PC-9 (cell line): ENCODE measurements around the gene VLDLR. TPM values are rescaled to one million over a fixed set of nuclear protein-coding genes. Genes with fewer than 3 reads are reported as not detected.

Source experiments
- BruUV-seq: library from RNA; stranded (reverse); fragments of 400-500 nt; replicated peaks from 2 replicates; lab custom pipeline; 2021; lab: Mats Ljungman, UMichigan
- CTCF ChIA-PET: fragments of 300-600 bp; sonication (Branson Sonifier 250); formaldehyde crosslinking; loops from one replicate; lab custom pipeline; 2022; ENCODE audit warnings: antibody characterized with exemption; lab: Charles Lee
- POLR2A ChIA-PET: fragments of 300-600 bp; sonication (Branson Sonifier 250); formaldehyde crosslinking; loops from one replicate; lab custom pipeline; 2022; ENCODE audit warnings: antibody characterized with exemption; ENCODE audit not compliant: unreplicated experiment; lab: Charles Lee
- DNase-seq, 2 experiments: peaks; one replicate each; pipeline versions ENCODE4 v3.0.0 to v3.0.0-alpha.2; 2015 to 2022; ENCODE audit warnings: mixed read lengths in 1 of 2
- H2AFZ ChIP-seq: fragments of 200-600 bp; sonication (generic); 2 replicates; pipeline ENCODE4 v1.8.1; 2017; ENCODE audit warnings: antibody characterized with exemption
- H3F3A ChIP-seq: fragments of 200-600 bp; sonication (generic); 2 replicates; pipeline ENCODE4 v1.8.1; 2017; ENCODE audit warnings: antibody characterized with exemption, mild to moderate bottlenecking, low read depth; ENCODE audit not compliant: insufficient read depth
- H3K27ac ChIP-seq: fragments of 200-600 bp; sonication (generic); 2 replicates; pipeline ENCODE4 v1.6.1; 2016; ENCODE audit warnings: mixed run types
- H3K27me3 ChIP-seq: fragments of 200-600 bp; sonication (generic); 2 replicates; pipeline ENCODE4 v1.6.1; 2016; ENCODE audit warnings: low read depth, mixed run types; ENCODE audit not compliant: insufficient read depth
- H3K36me3 ChIP-seq: fragments of 200-600 bp; sonication (generic); 2 replicates; pipeline ENCODE4 v1.6.1; 2016; ENCODE audit warnings: low read depth, mixed run types
- H3K4me1 ChIP-seq: fragments of 200-600 bp; sonication (generic); replicated peaks from 2 replicates; pipeline ENCODE4 v1.6.1; 2016; ENCODE audit warnings: mixed run types; ENCODE audit not compliant: insufficient read depth
- H3K4me2 ChIP-seq: fragments of 200-600 bp; sonication (generic); 2 replicates; pipeline ENCODE4 v1.6.1; 2017; ENCODE audit warnings: mixed run types
- H3K4me3 ChIP-seq: fragments of 200-600 bp; sonication (generic); 2 replicates; pipeline ENCODE4 v1.6.1; 2016; ENCODE audit warnings: mixed run types
- H3K79me2 ChIP-seq: fragments of 200-600 bp; sonication (generic); 2 replicates; pipeline ENCODE4 v1.6.1; 2017; ENCODE audit warnings: low read depth, mixed run types
- H3K9me2 ChIP-seq: fragments of 200-600 bp; sonication (generic); 2 replicates; pipeline ENCODE4 v1.8.1; 2017; ENCODE audit warnings: mild to moderate bottlenecking; ENCODE audit not compliant: insufficient read depth
- H3K9me3 ChIP-seq: fragments of 200-600 bp; sonication (generic); 2 replicates; pipeline ENCODE4 v1.8.1; 2016; ENCODE audit warnings: low read depth; ENCODE audit not compliant: insufficient read depth
- H4K20me1 ChIP-seq: fragments of 200-600 bp; sonication (generic); 2 replicates; pipeline ENCODE4 v1.8.1; 2017; ENCODE audit not compliant: insufficient read depth
- CTCF ChIP-seq: fragments of 200-600 bp; sonication (generic); conservative IDR thresholded peaks from 2 replicates; pipeline ENCODE4 v1.6.1; 2017; ENCODE audit warnings: mixed run types, antibody characterized with exemption, mild to moderate bottlenecking, moderate library complexity
- EZH2 ChIP-seq: fragments of 200-600 bp; sonication (generic); IDR thresholded peaks from 2 replicates; pipeline ENCODE4 v1.8.0; 2017; ENCODE audit warnings: antibody characterized with exemption, low read depth
- intact Hi-C: fragments of 100-400 bp; cut with micrococcal nuclease; formaldehyde crosslinking; loops from one replicate; pipeline ENCODE4 v1.10.0; 2022; ENCODE audit not compliant: unreplicated experiment
- total RNA-seq: library from RNA; stranded (reverse); gene quantifications from 2 replicates; pipeline ENCODE4 v1.2.3, GENCODE V29; 2021

The VLDLR gene
- total RNA-seq, 1 experiment from 2014 or later: 8.1 TPM

GRCh38 chr9:2641033-2641432 lies 19.4 kb downstream of the VLDLR start:
- Histone ChIP-seq H3K4me3 (no peak overlapping the region), H3F3A (no peaks in the 10 kb centered on the region), H3K4me2 (no peak overlapping the region), H4K20me1 (no peaks in the 10 kb centered on the region), H3K9me2 (no peaks in the 10 kb centered on the region), H3K27ac (no peak overlapping the region), H2AFZ (no peak overlapping the region), H3K9me3 (no peaks in the 10 kb centered on the region), H3K79me2 (no peaks in the 10 kb centered on the region), H3K27me3 (no peaks in the 10 kb centered on the region), H3K4me1 (no peaks in the 10 kb centered on the region), H3K36me3 (peaks cover 7% of the 10 kb centered on the region; the same call in 1 of the 2 replicates)
- ChIA-PET POLR2A (no interaction called here), CTCF (no interaction called here)
- no peak for DNase-seq
- intact Hi-C loops: no loop called here
- no TSS peak for BruUV-seq
- TF ChIP-seq EZH2: no peak
- no peak for TF ChIP-seq CTCF

GRCh38 chr9:2642068-2642467 lies 20.5 kb downstream of the VLDLR start:
- TF ChIP-seq CTCF (no peak), EZH2 (no peak)
- ChIA-PET POLR2A (no interaction called here), CTCF (no interaction called here)
- H3K4me3 ChIP-seq: no peak overlapping the region
- intact Hi-C loops: no loop called here
- H3K36me3 ChIP-seq: peaks cover 7% of the 10 kb centered on the region; the same call in 1 of the 2 replicates
- no peaks in the 10 kb centered on the region for H4K20me1 ChIP-seq
- H3K9me2 ChIP-seq: no peaks in the 10 kb centered on the region
- no peak for DNase-seq
- no peak overlapping the region for H2AFZ ChIP-seq
- H3K79me2 ChIP-seq: no peaks in the 10 kb centered on the region
- H3K4me1 ChIP-seq: no peaks in the 10 kb centered on the region
- BruUV-seq: no TSS peak
- no peaks in the 10 kb centered on the region for H3F3A ChIP-seq
- H3K27ac ChIP-seq: no peak overlapping the region
- no peaks in the 10 kb centered on the region for H3K27me3 ChIP-seq
- H3K4me2 ChIP-seq: no peak overlapping the region
- no peaks in the 10 kb centered on the region for H3K9me3 ChIP-seq

- H3K9me3 ChIP-seq: no peaks in the 10 kb centered on the region
- H4K20me1 ChIP-seq: no peaks in the 10 kb centered on the region
- intact Hi-C loops: no loop called here
- no peak overlapping the region for H2AFZ ChIP-seq
- no peak overlapping the region for H3K27ac ChIP-seq
- TF ChIP-seq EZH2 (no peak), CTCF (no peak)
- ChIA-PET POLR2A (no interaction called here), CTCF (no interaction called here)
- no TSS peak for BruUV-seq
- H3K79me2 ChIP-seq: no peaks in the 10 kb centered on the region
- no peaks in the 10 kb centered on the region for H3F3A ChIP-seq
- H3K4me3 ChIP-seq: no peak overlapping the region
- no peak overlapping the region for H3K4me2 ChIP-seq
- H3K27me3 ChIP-seq: no peaks in the 10 kb centered on the region
- no peaks in the 10 kb centered on the region for H3K4me1 ChIP-seq
- H3K36me3 ChIP-seq: 0 out of 2 replicates have a peak, but pooled peaks cover 4% of the 10 kb centered on the region
- DNase-seq: no peak
- H3K9me2 ChIP-seq: no peaks in the 10 kb centered on the region
Measured at GRCh38 chr9:2645569-2645968, 24.0 kb downstream of the VLDLR start.
